HT1080 (cell line): ENCODE results near the gene SLC41A1. TPM values are rescaled to one million over a fixed set of nuclear protein-coding genes. Genes with fewer than 3 reads are reported as not detected.

ENCODE experiments used
- DNase-seq: peaks from one replicate; pipeline ENCODE4 v3.0.0-alpha.2; 2015; ENCODE audit warnings: low read depth
- total RNA-seq: library from RNA; depleted of rRNA; stranded (reverse); fragments of >200 nt; shearing (Covaris generic); gene quantifications from 2 replicates; pipeline ENCODE4 v1.2.3, GENCODE V29; 2014

SLC41A1 gene
- total RNA-seq, 1 experiment from 2014 or later: 17.5 TPM

DNA sequence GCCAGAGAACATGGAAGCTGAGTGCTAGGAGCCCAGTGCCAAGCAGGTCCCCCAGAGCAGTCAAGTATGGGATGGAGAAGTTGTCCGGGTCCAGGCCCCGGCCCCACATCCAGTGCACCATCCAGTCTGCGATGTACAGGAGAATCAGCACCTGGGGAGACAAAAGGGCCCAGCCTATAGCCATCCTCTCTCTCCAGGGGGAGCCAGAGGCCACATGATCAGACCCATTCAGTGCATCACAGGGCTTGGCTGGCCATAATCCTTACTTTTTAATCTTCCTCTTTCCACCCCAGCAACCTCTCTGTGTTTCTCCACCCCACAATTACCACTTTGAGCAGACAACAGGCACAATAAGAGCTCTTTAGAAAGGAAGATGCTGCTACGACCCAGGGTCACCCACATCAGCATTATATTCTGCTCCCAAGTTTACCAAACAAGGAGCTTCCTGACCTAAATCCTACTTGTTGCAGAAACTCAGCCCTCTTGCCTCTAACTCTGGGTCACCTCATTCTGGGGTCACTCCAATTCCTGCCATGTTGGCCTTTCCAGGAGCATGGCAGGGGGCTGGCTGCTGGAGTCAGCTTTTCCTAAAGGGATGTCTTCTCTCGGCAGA is 21.3 kb downstream of the SLC41A1 start:
- peak; percentile 44 for DNase-seq

DNA sequence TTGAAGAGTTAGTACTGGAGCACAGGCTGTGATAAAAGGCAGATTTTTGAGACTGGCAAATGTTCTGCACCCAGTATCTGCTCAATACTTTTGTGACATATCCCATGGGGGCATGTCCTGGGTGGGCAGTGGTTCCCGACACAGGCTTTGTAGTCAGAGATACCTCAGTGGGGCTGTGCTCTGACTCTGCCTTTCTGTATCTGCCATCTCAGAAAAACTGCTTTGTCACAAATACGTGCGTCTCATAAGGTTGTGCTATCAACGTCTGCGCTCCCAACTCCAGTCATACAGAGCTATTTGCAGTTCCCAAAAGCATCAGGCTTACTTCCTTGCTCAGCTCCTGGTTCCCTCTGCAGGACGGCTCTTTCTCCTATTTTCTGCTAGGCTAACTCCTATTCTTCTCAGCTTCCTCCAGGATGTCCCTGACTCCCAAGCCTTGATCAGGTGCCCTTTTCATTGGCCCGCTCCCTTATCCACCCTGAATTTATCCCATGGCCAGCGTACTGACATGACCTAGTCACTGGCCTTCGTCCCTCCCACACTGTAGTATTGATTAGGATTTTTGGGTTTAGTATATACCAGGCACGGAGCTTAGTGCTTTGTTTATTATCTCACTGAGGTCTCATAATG is 25.6 kb downstream of the SLC41A1 start:
- no peak for DNase-seq

DNA sequence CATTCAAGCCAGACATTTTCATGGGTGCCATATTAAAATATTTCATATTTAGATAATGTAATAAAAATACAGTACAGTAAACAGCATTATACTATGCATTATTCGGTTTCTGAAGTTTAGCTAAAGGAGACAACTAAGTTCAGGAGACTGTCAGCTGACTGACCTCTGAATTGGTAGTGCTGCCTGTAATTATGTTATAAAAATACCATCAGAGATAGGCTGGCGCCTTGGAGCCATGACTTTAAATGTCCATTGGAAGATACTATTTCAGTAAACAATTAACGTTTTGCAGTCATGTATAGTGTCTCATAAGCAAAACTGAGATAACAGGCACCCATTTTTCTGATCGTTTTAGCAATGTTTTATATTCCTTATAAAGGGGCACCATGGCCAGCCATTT is 26.4 kb downstream of the SLC41A1 start:
- DNase-seq: no peak

DNA sequence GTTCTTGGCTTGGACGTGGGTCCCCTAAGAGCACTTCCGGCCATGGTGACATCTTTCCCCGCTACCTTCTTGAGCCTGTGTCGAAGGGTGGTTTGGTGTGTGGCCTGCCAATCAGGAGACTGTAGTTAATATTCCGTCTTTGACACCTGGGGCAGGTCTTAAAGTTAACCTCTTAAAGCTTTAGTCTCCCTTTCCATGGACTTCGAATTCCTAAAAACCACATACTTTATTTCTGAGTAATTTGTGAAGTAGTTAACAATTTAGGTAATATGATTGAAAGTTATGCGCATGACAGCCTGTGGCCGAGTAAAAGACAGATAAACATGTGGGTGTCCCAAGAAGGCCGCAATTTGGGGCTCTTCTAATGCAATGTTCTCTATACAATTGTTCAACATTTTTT is 27.6 kb downstream of the SLC41A1 start:
- no peak for DNase-seq

DNA sequence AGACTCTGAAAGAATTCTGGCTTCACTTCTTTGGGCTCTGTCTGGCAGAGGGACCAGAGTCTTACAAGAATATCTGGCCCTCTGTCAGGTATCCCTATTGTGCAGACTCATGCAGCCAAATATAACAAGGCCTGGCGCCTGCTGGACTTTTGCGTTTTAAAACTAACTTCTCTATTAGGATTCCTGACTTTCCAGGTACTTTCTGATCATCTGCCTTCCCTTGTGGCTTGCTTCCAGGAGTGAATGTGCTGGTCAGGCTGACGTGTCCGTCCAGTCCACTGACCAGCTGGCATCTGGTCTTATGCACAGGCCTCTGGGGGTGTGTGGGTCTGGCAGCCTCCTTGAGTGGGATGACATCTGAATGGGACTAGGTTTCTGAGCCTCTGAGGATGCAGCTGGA is 29.1 kb downstream of the SLC41A1 start:
- no peak for DNase-seq

DNA sequence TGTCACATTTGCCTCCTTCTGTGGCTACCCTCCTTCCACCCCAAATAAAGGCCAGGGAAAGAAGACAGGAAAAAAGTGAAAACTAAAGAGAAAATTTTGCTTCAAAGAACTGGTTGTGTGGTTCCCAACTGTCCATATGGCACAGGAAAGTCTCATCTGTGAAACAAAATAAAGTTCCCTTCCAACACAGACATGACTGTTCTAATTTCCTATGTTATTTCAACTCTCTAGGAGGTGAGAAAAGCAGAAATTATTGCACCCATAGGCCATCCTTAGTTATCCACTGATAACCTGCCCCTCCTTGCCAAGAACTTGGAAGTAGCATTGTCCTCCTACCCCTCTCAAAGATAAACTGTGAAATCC is 29.6 kb downstream of the SLC41A1 start:
- no peak for DNase-seq

DNA sequence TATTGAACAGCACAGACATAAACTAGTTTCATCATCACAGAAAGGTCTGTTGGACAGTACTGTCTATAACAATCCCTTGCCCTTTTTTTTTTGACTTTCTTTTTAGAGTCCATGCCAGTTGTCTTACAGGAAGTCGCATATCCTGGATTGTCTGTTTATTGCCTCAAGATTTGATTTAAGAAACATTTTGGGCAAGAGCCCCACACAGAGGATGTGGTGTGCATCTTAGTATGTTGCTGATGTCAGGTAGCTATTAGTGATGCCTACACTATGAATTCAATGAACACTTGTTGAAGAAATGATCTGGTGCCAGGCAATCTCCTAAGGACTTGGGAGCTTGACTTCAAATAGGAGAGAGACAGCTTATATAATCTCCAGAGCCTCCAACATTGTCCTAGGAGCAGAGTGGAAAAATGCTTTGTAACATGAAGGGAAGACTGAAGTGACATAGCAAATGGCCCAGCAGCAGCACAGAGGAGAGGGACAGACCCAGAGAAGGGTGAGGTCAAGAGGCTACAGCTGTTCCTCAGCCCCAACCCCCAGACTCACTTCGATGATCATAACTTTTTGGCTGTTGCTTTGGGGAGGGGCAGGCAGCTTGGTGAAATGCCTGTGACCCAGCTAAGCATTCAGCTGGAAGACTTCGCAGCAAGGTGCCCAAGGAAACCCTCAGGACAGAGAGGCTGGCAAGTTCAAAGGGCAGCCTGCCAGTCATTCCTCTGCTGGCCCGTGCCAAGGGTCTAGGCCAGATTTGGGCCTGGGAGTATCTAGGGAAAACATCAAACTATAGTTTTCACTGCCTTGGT is 30.2 kb downstream of the SLC41A1 start:
- DNase-seq: no peak

DNA sequence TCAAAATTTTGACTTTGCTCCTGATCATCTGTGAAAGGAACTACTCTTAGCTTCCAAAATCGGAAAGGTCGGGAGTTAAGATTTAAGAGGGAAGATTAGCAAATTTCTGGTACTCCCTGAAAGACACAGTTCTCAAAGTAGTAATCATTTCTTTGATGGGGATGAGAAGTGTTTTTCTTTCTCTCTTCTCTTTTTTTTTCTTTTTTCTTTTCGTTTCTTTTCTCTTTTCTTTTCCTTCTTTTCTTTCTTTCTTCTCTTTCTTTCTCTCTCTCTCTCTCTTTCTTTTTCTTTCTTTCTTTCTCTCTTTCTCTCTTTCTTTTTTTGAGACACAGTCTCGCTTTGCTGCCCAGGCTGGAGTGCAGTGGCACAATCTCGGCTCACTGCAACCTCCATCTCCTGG is 32.7 kb downstream of the SLC41A1 start:
- DNase-seq: no peak

DNA sequence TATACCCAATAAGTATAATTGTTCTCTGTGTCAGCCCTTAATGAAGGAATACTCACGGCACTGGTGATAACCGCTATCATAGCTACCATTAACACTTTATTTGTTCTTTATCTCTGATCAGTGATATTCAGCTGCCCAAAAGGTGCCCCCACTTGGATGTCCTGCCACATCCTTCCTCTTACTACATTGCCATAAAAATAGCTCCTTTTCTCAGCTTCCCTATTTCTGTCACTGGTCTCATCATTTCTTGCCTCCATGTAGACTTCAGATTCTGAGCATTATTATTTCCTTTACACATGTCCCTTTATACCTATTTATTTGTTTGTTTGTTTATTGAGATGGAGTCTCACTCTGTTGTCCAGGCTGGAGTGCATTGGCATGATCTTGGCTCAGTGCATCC is 35.0 kb downstream of the SLC41A1 start:
- DNase-seq: no peak

DNA sequence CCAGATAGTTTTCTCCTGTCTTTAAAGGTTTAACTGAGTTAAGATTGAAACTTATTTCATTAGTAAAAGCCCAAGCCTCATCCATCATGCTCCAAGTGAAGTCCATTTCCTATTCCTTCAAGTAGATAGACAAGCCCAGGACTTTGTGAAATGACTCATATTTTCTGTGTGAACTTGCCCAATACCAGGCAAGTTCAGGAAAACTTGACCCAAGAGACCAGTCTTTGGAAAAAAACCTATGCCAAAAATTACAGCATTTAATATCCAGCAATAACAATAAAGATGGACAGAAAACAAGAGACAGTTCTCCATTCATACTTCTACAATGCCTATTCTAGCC is 37.3 kb downstream of the SLC41A1 start:
- DNase-seq: no peak

DNA sequence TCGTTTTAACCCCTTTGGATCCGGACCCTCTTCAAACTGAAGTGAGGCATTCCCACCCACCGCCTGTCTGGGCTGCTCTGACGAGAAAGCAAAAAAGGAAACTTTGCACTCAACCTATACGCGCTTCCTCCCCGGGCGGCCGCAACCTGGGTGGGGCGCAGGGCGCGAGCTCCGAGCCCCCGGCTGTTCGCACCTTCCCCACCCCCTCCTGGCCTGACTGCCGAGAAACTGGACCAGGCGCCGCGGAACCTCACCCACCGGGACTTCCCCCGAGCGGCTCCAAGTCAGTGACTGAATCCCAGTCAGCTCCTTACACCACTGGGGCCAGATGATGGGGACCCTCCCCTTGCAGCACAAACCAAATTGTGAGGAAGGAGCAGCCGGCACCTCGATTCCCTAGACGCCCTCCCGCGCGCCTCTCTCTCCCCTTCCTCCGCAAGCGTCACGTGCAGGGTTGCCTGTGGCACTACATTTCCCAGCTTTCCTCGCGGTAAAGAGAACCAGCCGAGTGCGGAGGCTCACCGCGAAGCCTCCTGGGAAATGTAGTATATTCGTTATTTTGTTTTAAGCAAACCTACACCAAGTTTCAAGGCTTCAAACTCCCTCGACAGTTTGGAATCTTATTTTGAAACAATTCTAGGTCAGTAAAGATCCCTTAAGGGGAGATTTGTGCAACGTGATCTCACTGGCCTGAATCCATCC is 37.8 kb downstream of the SLC41A1 start, which contains the start of gene RAB29:
RAB29 (minus strand) TSS at position 468 of the 702 bp plus-strand sequence. CDS start 526 bp downstream, outside the sequence.
- DNase-seq: peak; percentile 78

DNA sequence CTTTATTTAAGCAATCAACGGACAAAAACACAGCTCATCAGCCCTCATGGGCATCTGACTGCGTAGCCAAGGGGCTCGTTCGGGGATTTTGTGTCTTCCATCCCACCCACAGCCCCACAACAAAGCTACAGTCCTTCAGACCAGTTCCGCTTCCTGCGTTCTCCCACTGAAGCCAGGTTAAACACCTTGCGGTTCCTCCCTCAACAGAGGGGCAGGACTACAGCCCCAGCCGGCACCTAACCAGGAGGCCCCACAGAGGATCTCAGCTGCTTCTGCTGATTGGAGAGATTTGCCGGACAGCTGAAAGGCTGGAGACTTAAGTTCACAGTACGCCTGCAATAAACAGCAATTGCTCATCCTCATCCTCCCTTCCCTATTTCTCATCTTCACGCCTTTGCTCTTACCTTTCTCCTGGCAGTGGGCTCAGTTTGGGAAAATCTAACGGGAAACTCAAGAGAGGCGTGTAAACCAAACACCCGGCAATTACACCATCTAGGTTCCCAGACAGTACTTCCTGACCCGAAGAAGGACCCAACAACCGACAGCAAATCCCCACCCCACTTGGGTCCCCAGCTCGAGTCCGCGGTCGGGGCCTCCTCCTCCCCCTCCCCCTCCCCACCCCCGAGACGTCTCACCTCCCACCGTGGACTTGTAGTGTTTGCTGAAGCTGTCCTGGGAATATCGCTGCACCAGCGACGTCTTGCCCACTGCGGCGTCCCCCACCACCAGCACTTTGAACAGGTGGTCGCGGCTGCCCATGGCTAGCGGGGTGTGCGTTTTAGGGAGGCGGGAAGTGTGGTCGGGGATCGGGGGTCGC is 38.6 kb downstream of the SLC41A1 start:
- DNase-seq: no peak

DNA sequence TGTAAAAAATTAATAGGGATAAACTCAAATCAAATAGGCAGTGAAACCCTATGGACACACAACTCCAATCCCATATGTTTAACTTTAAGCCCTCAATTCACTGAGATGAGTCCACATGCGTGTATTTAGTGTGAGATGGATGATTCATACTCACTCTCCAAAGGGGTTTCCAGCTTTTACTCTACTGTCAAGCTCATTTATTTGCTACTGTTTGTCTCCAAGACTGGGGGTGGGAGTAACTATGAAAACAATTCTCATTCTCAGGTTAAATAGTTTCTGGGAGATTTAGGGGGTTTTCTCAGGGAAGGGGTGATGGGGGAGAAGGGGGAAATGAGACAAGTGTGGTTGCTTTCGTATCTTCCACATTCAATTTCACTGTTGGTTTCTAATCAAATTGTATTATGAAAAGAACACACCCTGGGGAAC is 40.4 kb downstream of the SLC41A1 start:
- DNase-seq: no peak

DNA sequence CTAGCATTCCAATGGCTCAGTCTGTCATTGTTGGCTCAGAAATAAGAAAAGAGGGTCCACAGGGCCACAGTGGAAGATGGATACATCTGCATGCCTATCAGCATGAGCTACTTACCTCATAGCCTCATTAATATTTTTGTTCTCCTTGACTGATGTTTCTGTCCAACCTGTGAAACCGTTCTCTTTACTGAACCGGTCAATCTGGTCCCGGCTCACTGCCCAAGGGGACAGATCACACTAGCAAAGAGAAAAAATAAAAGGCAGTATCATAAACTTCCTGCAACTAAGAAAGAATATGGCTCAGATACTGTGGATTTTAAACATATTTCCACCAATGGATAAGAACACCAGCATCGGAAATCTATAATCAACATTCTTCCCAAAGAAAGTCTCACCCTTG is 42.4 kb downstream of the SLC41A1 start:
- no peak for DNase-seq

DNA sequence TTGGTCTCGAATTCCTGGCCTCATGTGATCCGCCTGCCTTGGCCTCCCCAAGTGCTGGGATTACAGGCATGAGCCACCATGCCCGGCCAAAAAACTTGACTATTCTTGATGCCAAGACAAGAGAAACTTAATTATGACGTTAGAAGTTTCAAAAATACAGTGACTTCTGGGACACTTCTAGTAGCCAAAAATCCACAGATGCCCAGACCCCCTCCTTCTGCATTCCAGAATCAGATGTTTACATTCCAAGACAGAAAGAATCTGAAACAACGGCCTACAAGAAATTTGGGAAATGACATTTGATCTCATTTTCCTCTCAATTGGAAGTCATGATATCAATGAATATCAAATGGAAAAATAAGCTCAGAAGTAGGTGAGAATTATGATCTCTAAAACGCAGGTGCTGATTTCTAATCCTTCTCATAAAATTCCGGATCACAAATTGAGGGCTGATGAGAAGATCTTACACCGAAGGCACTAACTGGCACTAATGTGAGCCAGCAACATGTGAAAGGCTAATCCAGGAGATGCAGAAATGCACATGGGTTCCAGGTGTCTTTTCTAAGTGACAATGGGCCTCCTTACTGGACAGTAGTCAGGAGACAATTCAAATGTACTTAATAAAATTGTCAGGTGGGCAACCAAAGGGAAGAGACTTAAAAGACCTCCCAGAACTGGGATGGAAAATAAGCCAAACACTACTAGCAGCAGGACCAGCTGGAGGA is 43.2 kb downstream of the SLC41A1 start:
- DNase-seq: no peak

DNA sequence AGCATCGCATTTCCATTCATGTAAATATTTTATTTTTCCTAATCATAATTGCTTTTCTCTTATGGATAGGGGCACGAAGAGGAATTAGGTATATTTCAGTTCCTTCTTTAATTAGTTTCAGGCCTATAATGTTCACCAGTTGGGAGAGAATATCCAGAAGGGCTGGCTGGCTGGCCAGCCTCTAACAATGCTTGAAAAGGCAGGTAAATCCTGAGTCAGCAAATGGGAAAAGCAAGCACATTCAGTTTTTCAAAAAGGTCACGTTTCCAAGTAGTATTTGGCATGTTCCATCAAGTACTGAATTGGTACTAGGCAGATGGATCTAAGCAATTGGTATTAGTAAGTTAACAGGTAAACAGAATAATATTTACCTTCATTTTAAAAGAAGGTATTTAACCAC is 45.8 kb downstream of the SLC41A1 start:
- DNase-seq: no peak

DNA sequence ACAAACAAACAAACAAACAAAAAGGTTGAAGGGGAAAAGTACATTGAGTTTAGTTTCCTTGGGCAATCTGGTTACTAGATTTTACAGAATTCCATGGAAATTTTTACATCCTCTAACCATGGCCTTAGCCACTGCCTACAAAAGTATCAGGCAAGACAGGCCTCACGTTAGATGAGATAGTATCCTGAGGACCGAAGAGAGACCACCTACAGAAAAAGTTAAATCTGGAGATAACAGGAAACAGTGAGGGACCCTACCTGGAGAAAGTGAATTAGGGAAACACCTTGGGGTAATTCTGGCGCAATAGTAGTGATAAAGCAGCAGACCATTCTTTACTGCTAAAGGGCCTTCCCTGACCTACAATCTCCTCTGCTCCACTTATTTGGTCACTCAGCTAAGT is 46.4 kb downstream of the SLC41A1 start:
- no peak for DNase-seq

DNA sequence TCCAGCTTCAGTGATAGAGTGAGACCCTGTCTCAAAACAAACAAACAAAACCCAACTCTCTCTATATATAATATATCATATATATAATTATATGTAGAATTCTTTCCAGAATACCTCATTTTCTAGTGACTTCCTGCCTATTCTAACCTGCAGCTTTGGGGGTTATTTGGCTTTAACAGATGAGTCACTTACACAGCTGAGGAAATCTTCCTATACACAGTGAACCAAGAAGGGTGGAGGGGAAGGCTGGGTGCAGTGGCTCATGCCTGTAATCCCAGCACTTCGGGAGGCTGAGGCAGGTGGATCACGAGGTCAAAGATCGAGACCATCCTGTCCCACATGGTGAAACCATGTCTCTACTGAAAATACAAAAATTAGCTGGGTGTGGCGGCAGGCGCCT is 47.0 kb downstream of the SLC41A1 start:
- peak; percentile 63 for DNase-seq

DNA sequence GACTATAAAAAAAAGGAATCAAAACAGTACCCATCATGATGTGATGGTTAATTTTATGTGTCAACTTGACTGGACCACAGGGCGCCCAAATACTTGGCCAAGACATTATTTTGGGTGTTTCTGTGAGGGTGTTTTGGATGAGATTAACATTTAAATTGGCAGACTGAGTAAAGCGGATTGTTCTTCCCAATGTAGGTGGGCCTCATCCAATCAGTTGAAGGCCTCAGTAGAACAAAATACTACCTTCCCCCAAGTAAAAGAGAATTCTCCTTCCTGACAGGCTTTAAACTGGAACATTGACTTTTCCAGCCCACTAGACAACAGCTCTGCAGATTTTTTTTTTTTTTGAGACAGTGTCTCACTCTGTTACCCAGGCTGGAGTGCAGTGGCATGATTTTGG is 48.4 kb downstream of the SLC41A1 start:
- DNase-seq: no peak

DNA sequence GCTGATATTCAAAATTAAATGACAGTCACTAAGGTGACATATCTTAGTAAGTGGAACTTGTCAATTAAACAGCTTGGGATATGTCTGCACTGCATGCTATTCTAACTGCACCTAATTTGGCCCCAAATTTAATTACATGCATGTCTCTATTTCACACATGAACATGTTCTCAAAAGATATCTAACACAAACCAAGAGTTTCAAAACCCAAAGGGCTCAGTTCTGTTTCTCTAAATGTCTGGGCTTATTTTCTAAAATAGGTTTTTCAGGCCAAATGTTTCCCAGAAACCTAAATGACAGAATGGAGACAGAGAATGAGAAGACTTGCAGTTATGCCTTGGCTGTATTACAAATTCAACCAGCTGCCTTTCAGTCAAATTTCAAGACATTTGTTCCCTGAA is 49.0 kb downstream of the SLC41A1 start:
- no peak for DNase-seq

DNA sequence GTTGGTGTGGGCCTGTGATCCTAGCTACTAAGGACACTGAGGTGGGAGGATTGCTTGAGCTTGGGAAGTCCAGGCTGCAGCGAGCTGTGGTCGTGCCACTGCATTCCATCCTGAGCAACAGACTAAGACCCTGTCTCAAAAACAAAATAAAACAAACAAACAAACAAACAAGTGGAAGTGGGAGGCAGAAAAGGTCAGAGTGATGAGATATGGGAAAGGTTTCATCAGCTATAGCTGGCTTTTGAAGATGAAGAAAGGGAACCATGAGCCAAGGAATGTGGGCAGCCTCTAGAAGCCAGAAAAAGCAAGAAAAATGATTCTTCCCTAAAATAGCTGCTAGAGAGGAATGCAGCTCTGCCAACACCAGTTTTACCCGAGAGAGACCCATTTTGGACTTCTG is 52.4 kb downstream of the SLC41A1 start:
- DNase-seq: no peak
